ENCODE measurements around the gene DIABLO.
A peak's percentile ranks its signal among the peaks of the same experiment; 100 is the strongest.
"Not testable (repeated sequence)": the region's sequence is repeated elsewhere in the genome, so short reads cannot be mapped to it uniquely, and the experiment has no call there.

DIABLO gene

DNA sequence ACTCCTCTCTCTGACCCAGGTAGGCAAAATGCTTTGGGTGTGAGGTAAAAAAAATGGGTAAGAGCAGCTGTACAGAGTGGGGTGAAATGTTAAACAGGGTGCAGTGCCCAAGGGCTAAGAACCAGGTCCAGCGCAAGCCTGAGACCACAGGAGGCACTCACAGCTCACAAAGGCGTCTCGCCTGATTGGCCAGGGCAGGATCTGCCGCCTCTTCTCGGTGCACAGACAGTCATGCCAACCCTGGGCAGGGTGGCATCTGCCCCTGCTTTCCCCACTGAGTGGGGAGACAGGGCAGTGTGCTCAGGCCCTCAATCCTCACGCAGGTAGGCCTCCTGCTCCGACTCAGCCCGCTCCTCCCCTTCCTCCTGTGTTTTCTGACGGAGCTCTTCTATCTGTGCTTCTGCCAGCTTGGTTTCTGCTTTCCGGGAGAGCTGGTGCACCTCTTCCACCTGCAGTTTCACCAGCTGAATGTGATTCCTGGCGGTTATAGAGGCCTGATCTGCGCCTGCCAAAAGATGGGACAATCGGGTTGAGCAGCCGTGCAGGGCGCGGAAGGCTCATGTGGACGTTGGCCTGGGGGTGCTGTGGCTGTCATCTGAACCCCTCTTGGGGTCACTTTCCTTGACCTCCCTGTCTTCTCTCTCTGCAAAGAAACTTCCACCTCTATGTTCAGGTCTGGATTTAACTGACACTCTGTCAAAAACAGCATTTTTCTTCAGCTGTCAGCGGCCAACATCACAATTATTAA is 17.6 kb downstream of the DIABLO start:
- no peak for DNase-seq (ENCODE audit: low read depth in 2 of 2)

DNA sequence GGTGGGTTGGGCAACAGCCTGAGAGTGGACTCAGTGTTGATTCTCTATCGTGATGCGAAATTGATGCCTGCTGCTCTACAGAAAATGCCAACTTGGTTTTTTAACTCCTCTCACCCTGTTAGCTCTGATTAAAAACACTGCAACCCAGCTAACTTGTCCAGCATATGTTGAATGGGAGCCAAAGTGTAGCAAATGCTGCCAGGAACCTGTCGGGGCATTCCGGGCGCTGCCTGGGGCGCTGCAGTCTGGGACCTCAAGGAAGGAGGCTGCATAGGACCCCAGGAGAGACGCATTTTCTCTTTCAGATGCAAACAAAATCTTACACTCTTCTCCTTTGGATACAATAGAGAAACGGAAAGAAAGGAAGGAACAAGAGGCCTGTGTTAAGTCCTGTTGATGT is 18.5 kb downstream of the DIABLO start:
- DNase-seq (ENCODE audit: low read depth in 2 of 2): no peak

DNA sequence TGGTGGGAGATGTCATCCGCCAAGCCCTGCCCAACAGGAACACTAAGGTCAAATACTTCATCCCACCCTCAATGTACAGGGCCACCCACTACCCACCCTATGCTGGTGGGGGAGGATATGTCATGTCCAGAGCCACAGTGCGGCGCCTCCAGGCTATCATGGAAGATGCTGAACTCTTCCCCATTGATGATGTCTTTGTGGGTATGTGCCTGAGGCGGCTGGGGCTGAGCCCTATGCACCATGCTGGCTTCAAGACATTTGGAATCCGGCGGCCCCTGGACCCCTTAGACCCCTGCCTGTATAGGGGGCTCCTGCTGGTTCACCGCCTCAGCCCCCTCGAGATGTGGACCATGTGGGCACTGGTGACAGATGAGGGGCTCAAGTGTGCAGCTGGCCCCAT is 18.9 kb downstream of the DIABLO start:
- DNase-seq (ENCODE audit: low read depth in 2 of 2): no peak

GRCh38 chr12:122206111-122206881 is 19.6 kb downstream of the DIABLO start:
- DNase-seq (ENCODE audit: low read depth in 2 of 2): no peak

DNA sequence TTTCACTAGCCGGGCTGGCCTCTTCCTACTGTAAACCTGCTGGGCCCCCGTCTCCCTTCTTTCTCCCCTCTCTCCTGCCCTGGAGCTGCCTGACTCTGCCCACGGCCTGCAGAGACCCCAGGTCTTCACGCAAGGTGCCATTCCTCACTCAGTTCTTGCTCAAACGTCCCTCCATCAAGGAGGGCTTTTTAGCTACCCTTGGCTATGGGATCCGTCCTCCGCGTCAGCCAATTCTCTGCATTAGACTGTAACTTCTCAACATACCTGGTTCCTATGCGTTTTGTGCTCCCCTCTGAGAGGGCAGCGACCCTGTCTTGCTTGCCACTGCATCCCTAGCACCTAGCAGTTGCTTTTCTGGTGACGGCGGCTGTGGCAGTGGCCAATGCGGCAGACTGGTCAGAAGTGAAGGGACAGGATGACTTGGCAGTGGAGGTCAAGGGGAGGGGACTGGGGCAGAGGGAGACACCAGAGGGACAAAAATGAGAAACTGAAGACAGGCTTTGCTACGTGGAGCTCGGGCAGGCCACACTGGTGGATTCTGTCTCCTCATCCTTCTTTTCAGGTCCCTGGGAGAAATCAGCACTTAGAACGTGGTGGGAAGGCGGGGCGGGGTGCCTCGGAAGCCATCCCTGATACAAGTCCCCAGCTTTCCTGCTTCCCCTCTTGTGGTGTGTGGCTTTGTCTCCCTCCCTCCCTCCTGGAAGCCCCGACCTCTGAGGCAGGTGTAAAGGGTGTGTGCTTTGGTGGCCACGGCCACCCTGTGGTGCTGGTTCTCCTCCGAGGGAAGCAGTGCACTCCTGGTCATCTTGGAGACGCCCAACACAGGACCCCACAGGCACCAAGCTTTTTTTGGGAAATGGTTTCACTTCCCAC is 20.6 kb downstream of the DIABLO start:
- no peak for DNase-seq (ENCODE audit: low read depth in 2 of 2)

DNA sequence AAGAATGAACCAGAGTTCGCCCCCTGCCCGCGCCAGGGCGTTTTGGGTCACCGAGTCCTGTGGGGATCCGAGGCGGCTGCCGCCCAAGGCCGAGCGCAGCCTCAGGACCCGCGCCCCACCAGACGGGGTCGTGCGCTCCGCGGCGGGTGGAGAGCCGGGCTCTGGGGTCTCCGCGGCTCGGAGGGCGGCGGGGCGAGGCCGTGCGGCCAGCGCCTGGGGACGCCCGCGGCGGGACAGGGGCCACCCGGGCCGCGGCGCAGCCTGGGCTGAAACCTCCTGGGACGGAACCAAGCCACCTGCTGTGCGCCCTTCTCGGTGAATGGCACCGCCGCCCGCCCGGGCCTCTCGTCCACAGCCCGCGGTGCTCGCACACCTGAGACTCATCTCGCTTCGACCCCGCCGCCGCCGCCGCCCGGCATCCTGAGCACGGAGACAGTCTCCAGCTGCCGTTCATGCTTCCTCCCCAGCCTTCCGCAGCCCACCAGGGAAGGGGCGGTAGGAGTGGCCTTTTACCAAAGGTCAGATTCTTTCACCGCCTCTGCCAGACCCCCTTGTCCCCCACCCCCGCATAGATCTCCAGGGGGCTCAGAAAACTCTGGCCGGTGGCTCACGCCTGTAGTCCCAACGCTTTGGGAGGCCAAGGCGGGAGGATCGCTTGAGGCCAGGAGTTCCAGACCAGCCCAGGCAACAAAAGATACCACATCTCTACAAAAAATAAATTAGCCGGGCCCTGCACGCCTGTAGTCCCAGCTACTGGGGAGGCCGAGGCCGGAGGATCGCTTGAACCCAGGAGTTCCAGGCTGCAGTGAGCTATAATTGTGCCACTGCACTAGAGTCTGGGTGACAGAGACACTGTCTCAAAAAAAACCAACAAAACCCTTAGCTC is 21.4 kb downstream of the DIABLO start:
- DNase-seq (ENCODE audit: low read depth in 2 of 2): no peak

DNA sequence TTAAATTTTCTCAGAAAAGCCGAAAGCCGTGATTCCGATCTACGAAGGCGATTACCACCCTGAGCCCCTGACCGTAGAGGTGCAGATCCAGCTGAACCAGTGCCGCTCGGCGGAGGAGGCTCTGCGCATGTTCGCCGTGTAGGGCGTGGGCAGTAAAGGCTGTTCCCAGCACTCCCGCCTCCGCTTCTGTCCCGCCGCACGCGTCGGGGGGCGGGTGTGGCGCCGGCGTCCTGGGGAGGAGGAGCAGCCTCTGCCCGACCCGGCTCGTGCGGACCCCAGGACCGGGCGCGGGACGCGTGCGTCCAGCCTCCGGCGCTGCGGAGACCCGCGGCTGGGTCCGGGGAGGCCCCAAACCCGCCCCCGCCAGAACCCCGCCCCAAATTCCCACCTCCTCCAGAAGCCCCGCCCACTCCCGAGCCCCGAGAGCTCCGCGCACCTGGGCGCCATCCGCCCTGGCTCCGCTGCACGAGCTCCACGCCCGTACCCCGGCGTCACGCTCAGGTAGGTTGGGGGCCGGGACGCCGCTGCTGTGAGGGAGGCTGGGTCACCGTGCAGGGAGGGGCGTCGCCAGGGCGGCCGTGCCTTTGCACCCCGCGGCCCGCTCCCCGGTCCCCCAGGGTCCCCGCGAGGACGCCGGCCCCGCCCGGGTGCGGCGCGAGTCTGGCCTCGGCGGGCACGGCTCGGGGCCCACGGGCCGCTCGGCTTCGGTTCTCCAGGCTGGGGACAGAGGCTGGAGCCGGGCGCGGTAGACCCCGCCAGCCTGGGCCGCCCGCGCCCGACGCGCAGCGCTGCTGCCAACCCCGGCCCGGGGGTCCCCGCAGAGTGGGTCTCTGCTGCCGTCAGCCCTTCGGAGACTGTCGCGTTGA is 22.3 kb downstream of the DIABLO start, which contains the start of gene B3GNT4:
B3GNT4 (plus strand) TSS at position 409 of the 866 bp plus-strand sequence. CDS start 910 bp downstream, outside the sequence.
- peak; percentile 43 to 64 for DNase-seq (ENCODE audit: low read depth in 2 of 2)

GRCh38 chr12:122202811-122203210 is 23.0 kb downstream of the DIABLO start:
- not testable (repeated sequence) for DNase-seq (ENCODE audit: low read depth in 2 of 2)

GRCh38 chr12:122202017-122202416 is 23.8 kb downstream of the DIABLO start:
- DNase-seq (ENCODE audit: low read depth in 2 of 2): no peak

GRCh38 chr12:122201381-122201780 is 24.5 kb downstream of the DIABLO start:
- DNase-seq (ENCODE audit: low read depth in 2 of 2): no peak

DNA sequence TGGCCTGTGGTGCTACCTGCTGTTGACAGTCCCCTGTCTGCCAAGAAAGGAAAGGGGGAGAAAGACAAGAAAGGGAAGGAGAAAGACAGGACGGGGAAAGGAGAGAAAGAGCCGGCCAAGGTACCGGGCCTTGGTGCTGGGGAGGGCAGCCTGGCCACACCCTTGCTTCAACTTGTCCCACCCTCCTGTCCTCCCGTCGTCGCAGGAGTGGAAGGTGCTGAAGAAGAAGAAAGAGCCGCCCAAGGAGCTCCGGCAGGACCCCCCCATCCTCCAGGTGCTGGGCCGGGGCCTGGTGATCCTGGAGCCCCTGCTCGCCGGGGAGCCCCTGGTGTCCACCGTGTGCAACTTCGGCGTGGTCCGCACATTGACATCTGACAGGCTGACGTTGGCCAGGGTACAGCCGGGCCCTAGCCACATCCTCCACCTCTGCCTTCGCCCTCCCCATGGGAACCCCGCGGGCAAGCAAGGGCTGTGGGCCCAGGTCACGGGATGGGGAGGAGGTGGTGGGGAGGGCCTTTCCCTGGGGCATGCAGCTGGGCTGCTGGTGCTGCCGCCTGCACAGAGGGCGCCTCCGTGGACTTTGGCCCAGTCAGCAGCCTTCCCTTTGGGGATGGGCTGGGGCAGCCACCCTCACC is 25.2 kb downstream of the DIABLO start:
- DNase-seq (ENCODE audit: low read depth in 2 of 2): no peak

GRCh38 chr12:122199484-122200355 is 26.1 kb downstream of the DIABLO start:
- no peak for DNase-seq (ENCODE audit: low read depth in 2 of 2)

- no peak for DNase-seq (ENCODE audit: low read depth in 2 of 2)
These were observed 28.3 kb downstream of the DIABLO start for GRCh38 chr12:122197612-122197966.

GRCh38 chr12:122195405-122195804 is 30.4 kb downstream of the DIABLO start:
- no peak for DNase-seq (ENCODE audit: low read depth in 2 of 2)

- no peak for DNase-seq (ENCODE audit: low read depth in 2 of 2)
These were observed 31.0 kb downstream of the DIABLO start for GRCh38 chr12:122194804-122195203.

DNA sequence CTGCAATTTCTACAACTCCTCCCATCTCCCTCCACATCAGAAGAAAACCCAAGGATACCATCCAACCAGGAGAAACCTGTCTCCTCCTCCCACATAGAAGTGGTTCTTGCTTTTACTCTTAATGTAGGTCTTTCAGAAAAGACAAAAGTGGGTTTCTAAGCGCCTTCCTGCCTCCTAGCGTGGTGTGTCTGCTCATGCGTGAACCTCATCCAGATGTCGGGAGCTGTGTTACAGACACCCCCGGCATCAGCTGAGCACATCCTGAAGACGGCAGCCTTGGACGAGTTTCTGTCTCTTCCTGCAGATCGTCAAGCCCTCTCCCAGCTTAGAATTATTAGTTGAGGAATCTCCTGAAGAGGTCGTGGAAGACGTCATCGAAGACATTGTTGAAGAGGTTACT is 33.4 kb downstream of the DIABLO start:
- DNase-seq (ENCODE audit: low read depth in 2 of 2): no peak

- DNase-seq (ENCODE audit: low read depth in 2 of 2): peak; percentile 50 to 64
These were observed 34.8 kb downstream of the DIABLO start for GRCh38 chr12:122190842-122191668.

Measured in activated CD4-positive, alpha-beta T cell treated with anti-CD3 and anti-CD28 coated beads for 24 hours (primary cell).